Aorta (tissue), 5 donors: ENCODE data around the gene PRICKLE4. TPM values are rescaled to one million over a fixed set of nuclear protein-coding genes. Genes with fewer than 3 reads are reported as not detected.
"Not testable (repeated sequence)": the region's sequence is repeated elsewhere in the genome, so short reads cannot be mapped to it uniquely, and the experiment has no call there.

Source experiments
- ATAC-seq: fragments of 200-7000 bp; cut with Tn5 transposase; one replicate; pipeline ENCODE4 v1.9.1; 2022; ENCODE audit warnings: moderate library complexity; ENCODE audit not compliant: low FRiP score
- DNase-seq, 2 donors: peaks; one replicate each; pipeline ENCODE4 v3.0.0-alpha.2; 2020
- H3K27ac ChIP-seq, 2 donors: one replicate each; pipeline ENCODE4 v1.5.1; 2013; ENCODE audit warnings: low read length in 2 of 2, mild to moderate bottlenecking in 2 of 2, moderate library complexity in 2 of 2, control low read depth in 1 of 2, inconsistent platforms in 1 of 2, low read depth in 1 of 2
- H3K27me3 ChIP-seq, 2 donors: one replicate each; pipeline ENCODE4 v1.6.1; 2013; ENCODE audit warnings: control low read depth in 1 of 2, low read length in 1 of 2, mild to moderate bottlenecking in 1 of 2, moderate library complexity in 1 of 2; ENCODE audit not compliant: insufficient read depth in 2 of 2, control insufficient read depth in 1 of 2
- H3K36me3 ChIP-seq, 2 donors: one replicate each; pipeline ENCODE4 v1.6.1; 2013; ENCODE audit warnings: control low read depth in 1 of 2, low read length in 1 of 2, mild to moderate bottlenecking in 1 of 2; ENCODE audit not compliant: insufficient read depth in 2 of 2, control insufficient read depth in 1 of 2
- H3K4me1 ChIP-seq, 2 donors: one replicate each; pipeline ENCODE4 v1.6.1; 2013; ENCODE audit warnings: low read length in 2 of 2, control low read depth in 1 of 2, mild to moderate bottlenecking in 1 of 2, moderate library complexity in 1 of 2; ENCODE audit not compliant: insufficient read depth in 2 of 2, control insufficient read depth in 1 of 2
- H3K4me3 ChIP-seq, 2 donors: one replicate each; pipeline ENCODE4 v1.5.1; 2013; ENCODE audit warnings: low read length in 2 of 2, control low read depth in 1 of 2, mild to moderate bottlenecking in 1 of 2
- H3K9me3 ChIP-seq: one replicate; pipeline ENCODE4 v1.6.1; 2013; ENCODE audit warnings: mild to moderate bottlenecking, low read length; ENCODE audit not compliant: control insufficient read depth
- WGBS, 2 donors: extraction: QIAGEN DNeasy Blood & Tissue Kit; methylation state at CpG; one replicate each; pipeline ENCODE4 v1.1.7; 2013; 5-methylcytosine and 5-hydroxymethylcytosine counted together
- intact Hi-C, 2 donors: fragments of 100-400 bp; cut with DNase I; formaldehyde crosslinking; loops; one replicate each; pipeline versions ENCODE4 v1.14.2 to v1.15.0; 2022
- polyA plus RNA-seq, 2 donors: library from polyadenylated mRNA; stranded (reverse); fragments of 200-250 nt; gene quantifications; one replicate each; pipeline ENCODE4 v1.2.3, GENCODE V29; 2013
- total RNA-seq, 2 donors: library from RNA; stranded (reverse); fragmentation: NEBNext Ultra II Directional; extraction: Animal tissue kit (Norgen Biotek cat#: 25700); gene quantifications; one replicate each; pipeline ENCODE4 v1.2.1, GENCODE V29; 2021
- donor health status: healthy with polysubstance abuse.
- donor health status: Bipolar disorder and iron deficiency.
- donor health status: DM: no; HTN: no; CAD: no.
- donor health status: DM: no; HTN: no; CAD: no.
- donor health status: DM: yes; HTN: yes; CAD: no.

The PRICKLE4 gene
- total and polyA plus RNA-seq, 4 donors, result 0.61 to 8.8 (median 2.5) TPM

DNA sequence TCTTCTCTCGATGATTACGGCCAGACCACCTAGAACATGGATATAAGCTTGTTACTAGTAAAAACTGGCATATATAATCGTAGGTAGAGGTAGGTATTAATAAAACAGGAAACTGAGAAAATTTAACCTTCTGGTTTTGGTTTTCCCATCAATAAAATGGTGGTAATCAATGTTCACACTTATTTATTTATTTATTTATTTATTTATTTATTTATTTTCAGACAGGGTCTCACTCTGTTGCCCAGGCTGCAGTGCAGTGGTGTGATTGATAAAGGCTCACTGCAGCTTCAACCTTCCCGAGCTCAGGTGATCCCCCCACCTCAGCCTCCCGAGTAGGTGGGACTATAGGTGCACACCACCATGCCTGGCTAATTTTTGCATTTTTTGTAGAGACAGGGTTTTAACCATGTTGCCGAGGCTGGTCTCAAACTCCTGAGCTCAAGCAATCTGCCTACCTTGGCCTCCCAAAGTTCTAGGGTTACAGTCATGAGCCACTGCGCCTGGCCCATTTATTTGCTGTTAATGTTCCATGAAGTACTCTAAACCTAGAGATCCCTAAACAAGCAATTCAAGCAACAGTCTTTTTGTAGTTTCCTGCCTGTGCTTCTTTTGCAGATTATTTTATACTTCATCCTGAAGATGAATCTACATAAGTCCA lies 18.4 kb downstream of the PRICKLE4 start:
- intact Hi-C loops, result no loop called here
- no peak for ATAC-seq
- 96 to 97% methylated on average over 7 of the region's 7 CpGs for whole genome bisulfite sequencing, 2 donors

DNA sequence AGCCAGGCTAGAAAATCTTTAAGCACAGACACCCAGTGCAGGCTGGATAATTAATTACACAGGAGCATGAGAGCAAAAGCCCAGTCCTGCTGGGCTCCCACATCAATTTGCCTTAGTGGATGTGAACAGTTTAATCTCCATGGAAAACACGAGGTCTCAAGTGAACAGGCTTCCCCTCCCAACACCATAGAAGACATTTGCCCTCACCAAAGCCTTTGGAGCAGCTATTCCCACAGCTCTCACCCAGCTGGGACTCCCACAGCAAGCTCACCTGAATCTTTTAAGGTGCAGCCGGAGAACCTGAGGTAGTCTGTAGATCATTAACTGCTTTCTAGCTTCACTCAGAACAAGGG lies 19.0 kb downstream of the PRICKLE4 start:
- no peaks in the 10 kb centered on the region for H3K9me3 ChIP-seq
- intact Hi-C loops, result no loop called here
- H3K4me1 ChIP-seq, result no peaks in the 10 kb centered on the region
- no peaks in the 10 kb centered on the region for H3K27me3 ChIP-seq
- 88 to 89% methylated on average over 2 of the region's 2 CpGs for WGBS, 2 donors
- H3K27ac ChIP-seq, result no peak overlapping the region
- no peak overlapping the region for H3K4me3 ChIP-seq
- DNase-seq, result no peak
- peaks cover 0 to 3% of the 10 kb centered on the region in 2 donors for H3K36me3 ChIP-seq
- ATAC-seq, result no peak

More for the DNA sequence above, 18.4 kb downstream of the PRICKLE4 start:
- no peak overlapping the region for H3K27ac ChIP-seq
- H3K9me3 ChIP-seq, result no peaks in the 10 kb centered on the region
- no peak for DNase-seq
- H3K4me1 ChIP-seq, result no peaks in the 10 kb centered on the region
- H3K27me3 ChIP-seq, result no peaks in the 10 kb centered on the region
- H3K36me3 ChIP-seq, result peaks cover 0 to 3% of the 10 kb centered on the region in 2 donors
- H3K4me3 ChIP-seq, result no peak overlapping the region

DNA sequence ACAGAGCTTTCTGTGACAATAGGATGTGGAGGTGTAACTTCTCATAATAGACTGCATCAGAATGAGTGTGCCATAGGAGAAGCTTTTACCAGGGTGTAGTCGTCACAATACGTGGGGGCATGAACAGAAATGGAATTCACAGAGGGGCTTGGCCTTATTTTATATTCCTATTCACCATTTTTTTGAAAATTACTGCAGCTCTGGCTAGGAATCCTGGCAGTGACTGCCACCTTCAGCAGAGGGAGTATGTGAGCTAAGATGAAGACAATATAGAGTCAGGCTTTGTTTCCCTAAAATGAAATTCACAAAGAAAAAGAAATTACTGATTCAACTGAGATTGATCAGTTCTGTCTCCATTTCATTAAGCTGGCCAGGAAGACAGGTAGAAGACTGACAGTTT lies 20.8 kb downstream of the PRICKLE4 start:
- DNase-seq (no peak), ATAC-seq (no peak)
- intact Hi-C loops, result no loop called here
- Histone ChIP-seq H3K4me3 (no peak overlapping the region), H3K27ac (no peak overlapping the region), H3K27me3 (no peaks in the 10 kb centered on the region), H3K36me3 (peaks cover 0 to 3% of the 10 kb centered on the region in 2 donors), H3K4me1 (no peaks in the 10 kb centered on the region), H3K9me3 (no peaks in the 10 kb centered on the region)
- WGBS, 2 donors, result 68 to 71% methylated on average over 2 of the region's 2 CpGs

DNA sequence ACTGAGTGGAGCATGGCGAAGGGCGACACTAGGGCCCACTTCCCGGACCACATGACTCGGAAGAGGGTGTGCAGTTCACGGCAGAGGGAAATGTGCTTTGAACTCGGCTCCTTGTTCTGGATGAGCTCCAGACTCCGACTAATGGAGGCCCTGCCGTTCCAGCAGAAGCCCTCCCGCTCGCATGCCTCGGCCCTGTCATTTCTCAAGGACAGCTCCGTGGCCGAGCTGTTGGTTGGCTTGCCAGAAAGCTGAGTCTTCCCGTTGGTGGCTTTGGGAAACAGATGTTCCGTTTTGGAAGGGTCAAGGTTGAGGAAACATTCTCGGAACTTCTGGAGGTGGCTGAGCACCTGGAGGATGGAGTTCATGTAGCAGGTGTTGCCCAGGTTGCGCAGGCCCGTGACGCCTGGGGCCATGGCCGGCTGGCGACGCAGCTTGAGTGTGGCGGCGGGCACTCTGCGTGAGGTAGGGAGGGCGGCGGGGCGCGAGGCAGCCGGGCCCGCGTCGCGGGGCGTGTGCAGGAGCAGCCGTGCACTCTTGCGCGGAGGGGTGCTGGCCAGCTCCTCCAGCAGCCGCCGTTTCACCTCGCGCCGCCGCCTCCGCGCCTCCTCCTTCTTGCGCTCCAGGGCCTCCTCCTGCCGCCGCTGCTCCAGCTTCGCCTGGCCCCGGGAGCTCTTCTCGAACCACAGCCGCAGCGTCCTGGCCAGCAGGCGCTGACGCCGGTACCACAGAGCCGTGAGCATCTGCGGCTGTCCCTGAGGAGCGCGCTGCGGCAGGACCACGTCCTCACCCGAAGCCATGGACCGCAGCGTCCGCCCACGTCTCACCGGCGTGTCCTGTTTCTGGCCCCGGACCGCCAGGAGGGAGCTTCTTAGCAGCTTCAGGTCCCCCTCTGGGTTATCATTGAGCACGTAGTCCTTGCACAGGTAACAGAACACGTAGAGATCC lies 25.5 kb downstream of the PRICKLE4 start:
- no peaks in the 10 kb centered on the region for H3K4me1 ChIP-seq
- ATAC-seq (no peak), DNase-seq (no peak)
- no peaks in the 10 kb centered on the region for H3K9me3 ChIP-seq
- H3K36me3 ChIP-seq, result peaks cover 0 to 1% of the 10 kb centered on the region in 2 donors
- H3K4me3 ChIP-seq, result no peak overlapping the region
- H3K27ac ChIP-seq, result no peak overlapping the region
- intact Hi-C loops, result no loop called here
- no peaks in the 10 kb centered on the region for H3K27me3 ChIP-seq
- 90 to 95% methylated on average over 61 to 74 of the region's 74 CpGs for WGBS, 2 donors

DNA sequence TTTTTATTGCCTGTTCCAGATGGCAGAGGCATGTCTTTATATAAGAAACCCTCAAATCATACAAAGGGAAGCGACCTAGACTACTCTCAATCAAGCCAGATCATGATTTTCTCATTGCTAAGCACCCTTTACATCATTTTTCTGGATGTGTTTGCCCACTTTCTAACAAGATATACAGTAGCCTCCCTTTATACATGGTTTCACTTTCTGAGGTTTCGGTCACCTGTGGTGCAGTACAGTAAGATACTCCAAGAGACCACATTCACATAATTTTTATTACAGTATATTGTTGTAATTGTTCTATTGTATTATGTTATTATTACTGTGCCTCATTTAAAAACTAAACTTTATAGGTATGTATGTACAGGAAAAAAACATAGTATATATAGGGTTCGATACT lies 30.5 kb downstream of the PRICKLE4 start:
- Histone ChIP-seq H3K27me3 (no peaks in the 10 kb centered on the region), H3K4me1 (no peaks in the 10 kb centered on the region), H3K27ac (no peak overlapping the region), H3K4me3 (no peak overlapping the region), H3K36me3 (no peaks in the 10 kb centered on the region), H3K9me3 (no peaks in the 10 kb centered on the region)
- ATAC-seq, result no peak
- 96% methylated on average over 3 of the region's 3 CpGs for WGBS, 2 donors
- DNase-seq, result no peak
- intact Hi-C loops, result no loop called here

DNA sequence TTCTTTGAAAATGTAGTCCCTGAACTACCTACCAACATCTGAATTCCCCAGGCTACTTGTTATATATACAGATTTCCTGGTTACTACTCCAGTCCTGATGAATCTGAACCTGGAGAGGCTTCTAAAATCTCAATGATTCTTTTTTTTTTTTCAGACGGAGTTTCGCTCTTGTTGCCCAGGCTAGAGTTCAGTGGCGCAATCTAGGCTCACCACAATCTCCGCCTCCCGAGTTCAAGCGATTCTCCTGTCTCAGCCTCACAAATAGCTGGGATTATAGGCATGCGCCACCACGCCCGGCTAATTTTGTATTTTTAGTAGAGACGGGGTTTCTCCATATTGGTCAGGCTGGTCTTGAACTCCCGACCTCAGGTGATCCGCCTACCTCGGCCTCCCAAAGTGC lies 31.4 kb downstream of the PRICKLE4 start:
- DNase-seq, H3K27ac ChIP-seq, H3K36me3 ChIP-seq, H3K4me3 ChIP-seq, intact Hi-C loops, H3K27me3 ChIP-seq, ATAC-seq, H3K4me1 ChIP-seq, H3K9me3 ChIP-seq: not testable (repeated sequence)
- WGBS, 2 donors, result 97 to 98% methylated on average over 11 to 13 of the region's 13 CpGs

DNA sequence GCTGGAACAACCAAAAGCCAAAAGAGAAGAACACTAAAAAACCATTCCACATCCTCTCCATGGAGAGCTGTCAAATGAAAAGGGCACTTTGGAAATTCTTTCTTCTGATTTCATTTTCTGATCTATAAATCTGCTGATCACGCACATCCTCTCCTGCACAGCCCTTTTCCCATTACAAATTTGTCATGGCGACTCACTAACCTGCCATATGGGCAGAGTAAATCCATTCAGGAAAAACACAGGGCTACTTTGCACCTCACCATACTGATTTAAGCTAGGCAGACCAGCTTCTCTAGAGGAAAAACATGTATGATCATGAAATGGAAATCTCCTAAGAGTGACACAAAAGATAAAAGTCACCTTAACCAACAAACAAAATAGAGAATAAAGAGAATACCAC lies 32.9 kb downstream of the PRICKLE4 start:
- no peaks in the 10 kb centered on the region for H3K9me3 ChIP-seq
- H3K36me3 ChIP-seq, result no peaks in the 10 kb centered on the region
- ATAC-seq, result no peak
- no peak for DNase-seq
- H3K4me3 ChIP-seq, result no peak overlapping the region
- no peaks in the 10 kb centered on the region for H3K4me1 ChIP-seq
- H3K27ac ChIP-seq, result no peak overlapping the region
- intact Hi-C loops, result no loop called here
- WGBS, 2 donors, result 89 to 90% methylated on average over 2 of the region's 2 CpGs
- H3K27me3 ChIP-seq, result no peaks in the 10 kb centered on the region

DNA sequence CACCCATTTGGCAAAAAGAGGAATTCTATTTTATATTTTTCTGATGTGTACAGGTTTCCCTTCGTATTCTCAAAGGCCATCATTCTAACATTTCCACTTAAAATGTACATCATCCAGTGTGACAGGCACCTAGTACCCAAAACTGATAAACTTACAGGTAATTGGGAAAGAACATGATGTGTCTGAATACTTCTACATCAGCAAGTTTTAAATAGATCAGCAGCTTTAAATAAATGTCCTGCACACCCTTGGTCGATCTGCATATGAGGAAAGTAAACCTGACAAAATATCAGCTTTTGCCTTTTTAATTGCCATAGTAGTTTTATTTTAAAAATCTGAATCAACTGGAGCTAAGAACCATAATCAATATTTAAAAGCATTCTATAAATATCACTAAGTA lies 33.4 kb downstream of the PRICKLE4 start:
- DNase-seq, result no peak
- no peak overlapping the region for H3K27ac ChIP-seq
- H3K4me1 ChIP-seq, result no peaks in the 10 kb centered on the region
- H3K4me3 ChIP-seq, result no peak overlapping the region
- no peak for ATAC-seq
- H3K9me3 ChIP-seq, result no peaks in the 10 kb centered on the region
- intact Hi-C loops, result no loop called here
- H3K36me3 ChIP-seq, result no peaks in the 10 kb centered on the region
- WGBS, 2 donors, result 82 to 88% methylated on average over 2 of the region's 2 CpGs
- H3K27me3 ChIP-seq, result no peaks in the 10 kb centered on the region

DNA sequence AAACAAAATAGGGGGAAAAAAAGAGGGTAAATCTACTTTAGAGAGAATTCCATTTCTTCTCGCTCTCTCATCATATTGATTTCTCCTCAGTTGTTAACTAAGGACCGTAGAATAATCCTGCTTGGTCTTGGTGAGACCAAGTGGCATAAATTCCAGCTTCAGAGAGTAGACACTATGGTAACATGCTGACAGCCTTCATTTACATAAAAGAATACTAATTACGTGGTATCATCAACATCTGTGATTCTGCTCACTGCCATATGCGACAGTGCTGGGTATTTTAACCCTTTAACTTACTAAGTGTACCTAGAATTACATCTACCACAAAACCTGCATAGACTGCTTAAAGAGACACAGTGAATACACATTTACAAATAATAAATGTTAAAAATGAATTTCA lies 34.0 kb downstream of the PRICKLE4 start:
- ATAC-seq, result no peak
- Histone ChIP-seq H3K36me3 (no peaks in the 10 kb centered on the region), H3K4me1 (no peaks in the 10 kb centered on the region), H3K4me3 (no peak overlapping the region), H3K27me3 (no peaks in the 10 kb centered on the region), H3K27ac (no peak overlapping the region), H3K9me3 (no peaks in the 10 kb centered on the region)
- WGBS, 2 donors, result 74 to 81% methylated on average over 4 of the region's 4 CpGs
- intact Hi-C loops, result no loop called here
- no peak for DNase-seq
